GM21360 (cell line): ENCODE results near the gene IL17B.

Experiments
- ATAC-seq: cut with Tn5 transposase; IDR thresholded peaks from one replicate; pipeline ENCODE4 v1.9.1; 2021; ENCODE audit warnings: mild to moderate bottlenecking, moderate library complexity; ENCODE audit not compliant: unreplicated experiment

The IL17B gene

DNA sequence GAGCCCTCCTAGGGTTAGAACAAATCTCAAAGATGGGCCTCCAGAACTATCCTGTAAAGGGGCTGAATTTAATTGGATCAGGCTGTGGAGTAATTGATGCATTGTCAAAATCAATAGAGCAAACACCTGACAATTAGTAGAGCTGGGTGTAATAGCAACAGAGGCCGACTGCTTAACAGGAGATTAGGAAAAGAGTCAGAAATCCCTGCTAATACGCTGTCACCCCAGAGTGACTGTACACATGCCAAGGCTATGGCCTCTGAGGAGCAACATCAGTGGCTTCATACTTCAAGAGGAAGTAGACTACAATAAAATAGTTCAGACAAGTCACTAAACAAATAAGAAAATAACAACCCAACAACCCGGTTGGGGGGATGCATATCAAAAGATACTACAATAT lies 52.5 kb downstream of the IL17B start:
- no peak for ATAC-seq

DNA sequence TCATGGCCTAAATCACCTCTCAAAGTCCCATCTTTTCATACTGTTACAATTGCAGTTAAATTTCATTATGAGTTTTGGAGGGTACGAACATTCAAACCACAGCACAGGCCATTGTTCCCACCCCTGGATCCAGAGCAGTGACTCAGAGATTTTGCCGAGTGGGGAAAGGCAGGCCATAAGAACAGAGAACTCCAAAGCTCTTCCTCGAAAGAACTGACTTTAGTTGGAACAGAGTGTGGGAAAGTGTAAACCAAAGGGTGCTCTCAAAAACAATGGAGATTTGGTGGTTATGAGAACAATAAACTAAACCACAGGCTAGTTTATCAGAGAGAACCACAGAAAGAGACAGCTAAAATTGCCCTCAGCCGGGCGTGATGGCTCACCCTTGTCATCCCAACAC lies 53.2 kb downstream of the IL17B start:
- ATAC-seq: no peak

DNA sequence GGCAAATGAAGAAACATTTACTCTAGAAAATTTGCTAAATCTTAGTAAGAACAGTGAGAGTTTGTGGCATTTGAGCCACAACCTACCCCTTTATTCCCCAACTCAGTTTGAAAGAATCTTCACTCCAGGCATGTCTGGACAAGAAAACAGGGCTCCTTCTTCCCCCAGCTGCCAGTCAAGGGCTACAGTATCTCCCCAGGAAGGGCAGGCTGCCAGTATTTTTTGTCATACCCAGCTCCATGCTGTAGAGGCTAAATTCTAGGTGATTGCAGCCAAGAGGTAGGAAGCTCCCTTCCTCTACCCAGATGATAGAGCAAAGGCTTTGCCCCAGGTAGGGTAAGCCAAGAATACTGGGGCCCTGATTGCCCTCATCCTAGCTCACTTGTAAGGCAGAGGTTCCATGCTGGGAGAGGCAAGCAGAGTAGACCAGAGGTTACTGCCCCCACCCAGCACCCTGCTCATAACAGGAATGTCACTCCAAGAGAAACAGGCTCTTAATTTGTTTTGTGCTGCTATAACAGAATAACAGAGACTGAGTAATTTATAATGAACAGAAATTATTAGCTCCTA lies 53.8 kb downstream of the IL17B start:
- no peak for ATAC-seq

DNA sequence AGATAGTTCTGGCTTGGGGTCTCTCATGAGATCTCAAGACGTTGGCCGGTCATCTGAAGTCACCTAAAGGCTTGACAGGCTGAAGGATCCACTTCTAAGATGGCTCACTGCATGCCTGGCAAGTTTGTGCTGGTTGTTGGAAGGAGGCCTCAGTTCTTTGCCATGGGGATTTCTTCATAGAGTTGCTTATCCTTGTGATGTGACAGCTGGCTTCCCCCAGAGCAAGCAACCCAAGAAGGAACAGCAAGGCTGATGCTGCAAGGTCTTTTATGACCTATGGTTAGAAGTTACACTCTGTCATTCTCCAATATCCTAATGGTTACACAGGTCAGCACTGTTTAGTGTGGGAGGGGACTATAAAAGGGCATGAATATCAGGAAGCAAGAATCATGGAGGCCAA lies 54.5 kb downstream of the IL17B start:
- no peak for ATAC-seq
